Neural cell (in vitro differentiated cells): ENCODE data around the gene ADAMTS20. TPM values are rescaled to one million over a fixed set of nuclear protein-coding genes. Genes with fewer than 3 reads are reported as not detected.

ENCODE experiments used
- H2AFZ ChIP-seq: fragments of 200-600, 300-800 bp; sonication (generic), shearing (Covaris generic); 2 replicates; pipeline ENCODE4 v1.6.0; 2014; ENCODE audit warnings: low read depth, mild to moderate bottlenecking, antibody characterized with exemption, low read length, moderate library complexity
- H3F3A ChIP-seq: fragments of 200-600 bp; shearing (Covaris generic); 2 replicates; pipeline ENCODE4 v1.6.1; 2016; ENCODE audit warnings: mild to moderate bottlenecking, moderate library complexity, mixed read lengths, antibody characterized with exemption, low read length; ENCODE audit not compliant: insufficient read depth, poor library complexity, severe bottlenecking
- H3K27ac ChIP-seq: fragments of 200-600, 300-800 bp; sonication (generic), shearing (Covaris generic); 2 replicates; pipeline ENCODE4 v1.5.1; 2014; ENCODE audit warnings: mild to moderate bottlenecking, low read length, moderate library complexity
- H3K27me3 ChIP-seq: fragments of 300-800, 200-600 bp; sonication (generic), shearing (Covaris generic); 2 replicates; pipeline ENCODE4 v1.6.0; 2014; ENCODE audit warnings: mild to moderate bottlenecking, low read depth, low read length, moderate library complexity; ENCODE audit not compliant: insufficient read depth
- H3K36me3 ChIP-seq: fragments of 300-800, 200-600 bp; sonication (generic), shearing (Covaris generic); 2 replicates; pipeline ENCODE4 v1.5.1; 2014; ENCODE audit warnings: mild to moderate bottlenecking, antibody characterized with exemption, low read length, moderate library complexity; ENCODE audit not compliant: insufficient read depth
- H3K4me2 ChIP-seq: fragments of 300-800, 200-600 bp; sonication (generic), shearing (Covaris generic); 2 replicates; pipeline ENCODE4 v1.6.0; 2014; ENCODE audit warnings: mild to moderate bottlenecking, low read length
- H3K4me3 ChIP-seq: fragments of 300-800, 200-600 bp; sonication (generic), shearing (Covaris generic); 2 replicates; pipeline ENCODE4 v1.5.1; 2014; ENCODE audit warnings: mild to moderate bottlenecking, low read length, moderate library complexity
- H3K79me2 ChIP-seq: fragments of 200-600 bp; shearing (Covaris generic); replicated peaks from 2 replicates; pipeline ENCODE4 v1.6.0; 2014; ENCODE audit warnings: mild to moderate bottlenecking, low read length, moderate library complexity; ENCODE audit not compliant: insufficient read depth
- H3K9ac ChIP-seq: fragments of 300-800, 200-600 bp; sonication (generic), shearing (Covaris generic); 2 replicates; pipeline ENCODE4 v1.6.1; 2016; ENCODE audit warnings: mild to moderate bottlenecking, low read length, mixed read lengths
- H3K9me2 ChIP-seq: fragments of 200-600 bp; shearing (Covaris generic); 2 replicates; pipeline ENCODE4 v1.6.1; 2016; ENCODE audit warnings: mild to moderate bottlenecking, low read length, mixed read lengths; ENCODE audit not compliant: insufficient read depth
- H3K9me3 ChIP-seq: fragments of 200-600, 300-800 bp; sonication (generic), shearing (Covaris generic); 2 replicates; pipeline ENCODE4 v1.6.1; 2016; ENCODE audit warnings: mild to moderate bottlenecking, mixed run types, low read length, moderate library complexity, mixed read lengths
- H4K20me1 ChIP-seq: fragments of 200-600 bp; shearing (Covaris generic); 2 replicates; pipeline ENCODE4 v1.6.1; 2016; ENCODE audit warnings: mild to moderate bottlenecking, mixed run types; ENCODE audit not compliant: insufficient read depth
- CTCF ChIP-seq: fragments of 450-650 bp; IDR thresholded peaks from 2 replicates; pipeline ENCODE4 v1.5.1; 2014; ENCODE audit warnings: antibody characterized with exemption, mild to moderate bottlenecking, moderate library complexity; ENCODE audit not compliant: poor library complexity, severe bottlenecking
- EP300 ChIP-seq: fragments of 450-650 bp; conservative IDR thresholded peaks from 2 replicates; pipeline ENCODE4 v1.6.1; 2014; ENCODE audit warnings: antibody characterized with exemption, mild to moderate bottlenecking, moderate library complexity; ENCODE audit not compliant: poor library complexity, severe bottlenecking
- EZH2 ChIP-seq: fragments of 200-600, 300-800 bp; shearing (Covaris generic), sonication (generic); IDR thresholded peaks from 2 replicates; pipeline ENCODE4 v1.6.1; 2014; ENCODE audit warnings: antibody characterized with exemption, low read length, borderline replicate concordance, mild to moderate bottlenecking; ENCODE audit not compliant: insufficient read depth, poor library complexity, severe bottlenecking
- MXI1 ChIP-seq: fragments of 450-650 bp; conservative IDR thresholded peaks from 2 replicates; pipeline ENCODE4 v1.6.1; 2014; ENCODE audit warnings: antibody characterized with exemption, mild to moderate bottlenecking; ENCODE audit not compliant: poor library complexity, severe bottlenecking
- POLR2AphosphoS5 ChIP-seq: IDR thresholded peaks from 2 replicates; pipeline ENCODE4 v1.6.1; 2012
- RAD21 ChIP-seq: fragments of 450-650 bp; conservative IDR thresholded peaks from 2 replicates; pipeline ENCODE4 v1.6.1; 2014; ENCODE audit warnings: antibody characterized with exemption, mild to moderate bottlenecking, moderate library complexity
- REST ChIP-seq: IDR thresholded peaks from 2 replicates; pipeline ENCODE4 v1.6.1; 2012; ENCODE audit warnings: borderline replicate concordance
- SMC3 ChIP-seq: fragments of 450-650 bp; conservative IDR thresholded peaks from 2 replicates; pipeline ENCODE4 v1.6.1; 2014; ENCODE audit warnings: antibody characterized with exemption, mild to moderate bottlenecking, moderate library complexity; ENCODE audit not compliant: poor library complexity
- TAF1 ChIP-seq: IDR thresholded peaks from 2 replicates; pipeline ENCODE4 v1.6.1; 2012; ENCODE audit warnings: low read depth
- polyA plus RNA-seq: library from polyadenylated mRNA; depleted of rRNA; stranded (reverse); fragments of >200 nt; gene quantifications from 2 replicates; pipeline ENCODE4 v1.2.3, GENCODE V29; 2014

ADAMTS20 gene
- polyA plus RNA-seq, 1 donor from 2014 or later: 0.72 TPM

DNA sequence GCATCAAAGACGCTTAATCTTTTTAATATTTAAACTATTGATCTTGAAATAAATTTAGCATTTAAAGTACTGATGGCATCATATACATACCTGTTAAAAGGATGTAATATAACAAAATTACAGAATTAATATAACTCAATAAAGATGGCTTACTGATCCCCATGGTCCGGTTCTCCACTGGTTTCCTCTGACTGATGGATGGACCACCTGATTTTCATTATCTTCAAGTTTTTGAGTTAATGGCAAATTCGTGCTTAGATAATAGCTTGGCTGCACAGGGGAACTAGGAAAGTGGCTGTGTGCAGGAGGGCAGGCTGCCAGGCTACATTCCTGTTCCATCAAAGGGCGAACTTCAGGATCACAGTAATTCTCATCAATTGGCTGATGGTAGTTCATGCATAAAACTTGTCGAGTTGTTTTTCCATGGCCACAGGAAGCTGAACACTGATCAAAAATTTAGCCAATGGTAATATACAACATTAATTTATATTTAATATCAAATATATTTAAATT, 123.9 kb downstream of the ADAMTS20 start:
- H3K4me2 ChIP-seq: no peak overlapping the region
- H3F3A ChIP-seq: no peaks in the 10 kb centered on the region
- no peak overlapping the region for H3K27ac ChIP-seq
- TF ChIP-seq SMC3: no peak
- TF ChIP-seq EZH2: no peak
- no peak for TF ChIP-seq POLR2AphosphoS5
- no peak for TF ChIP-seq TAF1
- no peak for TF ChIP-seq RAD21
- TF ChIP-seq CTCF: no peak
- TF ChIP-seq REST: no peak
- TF ChIP-seq EP300: no peak
- no peaks in the 10 kb centered on the region for H3K79me2 ChIP-seq
- no peak overlapping the region for H3K4me3 ChIP-seq
- no peaks in the 10 kb centered on the region for H3K9me3 ChIP-seq
- no peak overlapping the region for H3K9ac ChIP-seq
- no peaks in the 10 kb centered on the region for H3K27me3 ChIP-seq
- no peak overlapping the region for H2AFZ ChIP-seq
- no peaks in the 10 kb centered on the region for H3K9me2 ChIP-seq
- H4K20me1 ChIP-seq: no peaks in the 10 kb centered on the region
- H3K36me3 ChIP-seq: no peaks in the 10 kb centered on the region

DNA sequence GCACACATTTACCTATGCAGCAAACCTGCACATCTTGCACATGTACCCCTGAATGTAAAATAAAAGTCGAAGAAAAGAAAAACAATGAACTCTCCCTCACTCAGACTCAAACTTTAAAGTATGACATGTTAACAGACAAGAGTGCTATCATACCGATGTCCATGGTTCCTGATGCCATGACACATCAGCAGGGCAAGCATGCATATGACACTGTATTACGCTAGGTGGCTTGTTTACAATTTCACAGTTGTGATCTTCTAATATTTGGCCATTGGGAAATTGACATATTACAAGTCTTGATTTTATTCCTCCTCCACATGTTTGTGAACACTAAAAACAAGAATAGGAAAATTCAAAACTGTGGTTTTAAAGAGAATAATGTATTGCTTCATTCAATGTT, 126.6 kb downstream of the ADAMTS20 start:
- Histone ChIP-seq H3K9me2 (no peaks in the 10 kb centered on the region), H3K36me3 (no peaks in the 10 kb centered on the region), H3K79me2 (no peaks in the 10 kb centered on the region), H3K9me3 (no peaks in the 10 kb centered on the region), H4K20me1 (no peaks in the 10 kb centered on the region), H3K9ac (no peak overlapping the region), H3F3A (no peaks in the 10 kb centered on the region), H3K27ac (no peak overlapping the region), H2AFZ (no peak overlapping the region), H3K4me3 (no peak overlapping the region), H3K27me3 (no peaks in the 10 kb centered on the region), H3K4me2 (no peak overlapping the region)
- TF ChIP-seq SMC3 (no peak), CTCF (no peak), EP300 (no peak), MXI1 (no peak), POLR2AphosphoS5 (no peak), EZH2 (no peak)
